Measurements from ENCODE around the gene RASSF1. TPM values are rescaled to one million over a fixed set of nuclear protein-coding genes. Genes with fewer than 3 reads are reported as not detected.
A peak's percentile ranks its signal among the peaks of the same experiment; 100 is the strongest.

RASSF1 gene
- total RNA-seq, 1 experiment from 2014 or later: 17.4 TPM

DNA sequence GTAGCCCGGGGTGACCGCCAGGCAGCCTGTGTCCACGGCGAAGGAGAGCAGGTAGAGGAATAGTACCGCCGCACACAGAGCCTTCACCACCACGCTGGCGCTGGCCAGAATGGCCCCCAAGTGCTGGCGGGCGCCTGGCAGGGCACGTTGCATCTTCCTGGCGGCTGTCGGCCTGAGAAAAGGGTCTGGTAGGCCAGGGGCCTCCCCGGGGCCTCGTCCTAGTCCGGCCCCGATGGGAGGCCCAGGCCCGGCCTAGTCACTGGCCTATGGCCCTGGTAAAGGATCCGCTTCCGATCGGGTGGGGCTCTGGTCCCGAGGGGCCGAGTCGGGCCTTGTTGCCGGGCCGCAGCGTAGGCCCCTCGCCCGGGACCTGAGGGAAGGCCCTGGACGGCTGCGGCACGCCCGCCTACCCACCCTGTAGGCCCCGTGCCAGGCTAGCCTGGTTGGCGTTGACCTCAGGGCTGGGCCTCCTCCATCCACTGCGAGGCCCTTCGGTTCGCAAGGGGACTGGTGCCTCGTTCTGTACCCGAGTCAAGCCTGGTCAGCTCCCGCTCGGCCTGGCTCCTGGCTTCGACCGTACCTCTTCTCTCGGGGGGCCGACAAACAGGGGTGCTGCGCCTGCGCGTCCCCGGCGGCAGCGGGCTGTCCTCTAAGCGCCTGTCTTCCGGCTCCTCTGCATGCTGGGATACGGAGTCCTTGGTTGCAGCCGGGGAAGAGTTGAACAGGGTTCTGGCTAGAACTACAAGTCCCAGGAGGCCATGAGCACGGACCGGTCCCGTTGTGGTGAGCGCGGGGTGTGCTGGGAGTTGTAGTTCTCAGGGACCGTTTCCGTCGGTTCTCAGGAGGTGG lies 18.5 kb upstream of the RASSF1 start, which contains the start of gene TMEM115:
Gene TMEM115 (minus strand): TSS at position 611 of the 849 bp plus-strand sequence. CDS start 458 bp downstream, at position 153.
- Histone ChIP-seq H3K36me3 (ENCODE audit: control insufficient read depth, insufficient read depth, low read length) (no peaks in the 10 kb centered on the region), H3K4me3 (ENCODE audit: low read depth in 2 of 2, low read length in 2 of 2) (peak within 1 kb of the TSS; percentile 71 to 79), H3K9me3 (ENCODE audit: control insufficient read depth, insufficient read depth, low read depth, low read length) (no peaks in the 10 kb centered on the region), H3K27me3 (ENCODE audit: control insufficient read depth, insufficient read depth, low read length) (no peaks in the 10 kb centered on the region), H3K27ac (ENCODE audit: low read length) (peak within 1 kb of the TSS; percentile 81), H3K4me1 (ENCODE audit: control insufficient read depth, insufficient read depth, low read length) (peaks cover 14% of the 10 kb centered on the region)
- DNase-seq (ENCODE audit: low read depth, low spot score) (peak; percentile 87), ATAC-seq (peak; percentile 99)
- POLR2A ChIA-PET: no interaction called here
- CTCF ChIA-PET: no interaction called here
- BruUV-seq (replicated peaks): TSS peak; percentile 86
- in situ Hi-C loops (cut with HindIII; ENCODE audit: low pct_unique_long_range_greater_than_20kb, low sequenced_read_pairs) (no loop called here), intact Hi-C loops (cut with micrococcal nuclease; ENCODE audit: unreplicated experiment) (no loop called here)
- TF ChIP-seq TCF7L2 (IDR thresholded peaks at IDR 0.05; ENCODE audit: low read depth, low read length) (no peak), POLR2AphosphoS5 (IDR thresholded peaks at IDR 0.05; ENCODE audit: low read depth, low read length) (peak; percentile 52; the same call in 1 of the 2 replicates), SIN3A (IDR thresholded peaks at IDR 0.05; ENCODE audit: borderline replicate concordance, insufficient read depth, low read depth, low read length) (no peak)
- TF ChIP-seq, protein P1, sequence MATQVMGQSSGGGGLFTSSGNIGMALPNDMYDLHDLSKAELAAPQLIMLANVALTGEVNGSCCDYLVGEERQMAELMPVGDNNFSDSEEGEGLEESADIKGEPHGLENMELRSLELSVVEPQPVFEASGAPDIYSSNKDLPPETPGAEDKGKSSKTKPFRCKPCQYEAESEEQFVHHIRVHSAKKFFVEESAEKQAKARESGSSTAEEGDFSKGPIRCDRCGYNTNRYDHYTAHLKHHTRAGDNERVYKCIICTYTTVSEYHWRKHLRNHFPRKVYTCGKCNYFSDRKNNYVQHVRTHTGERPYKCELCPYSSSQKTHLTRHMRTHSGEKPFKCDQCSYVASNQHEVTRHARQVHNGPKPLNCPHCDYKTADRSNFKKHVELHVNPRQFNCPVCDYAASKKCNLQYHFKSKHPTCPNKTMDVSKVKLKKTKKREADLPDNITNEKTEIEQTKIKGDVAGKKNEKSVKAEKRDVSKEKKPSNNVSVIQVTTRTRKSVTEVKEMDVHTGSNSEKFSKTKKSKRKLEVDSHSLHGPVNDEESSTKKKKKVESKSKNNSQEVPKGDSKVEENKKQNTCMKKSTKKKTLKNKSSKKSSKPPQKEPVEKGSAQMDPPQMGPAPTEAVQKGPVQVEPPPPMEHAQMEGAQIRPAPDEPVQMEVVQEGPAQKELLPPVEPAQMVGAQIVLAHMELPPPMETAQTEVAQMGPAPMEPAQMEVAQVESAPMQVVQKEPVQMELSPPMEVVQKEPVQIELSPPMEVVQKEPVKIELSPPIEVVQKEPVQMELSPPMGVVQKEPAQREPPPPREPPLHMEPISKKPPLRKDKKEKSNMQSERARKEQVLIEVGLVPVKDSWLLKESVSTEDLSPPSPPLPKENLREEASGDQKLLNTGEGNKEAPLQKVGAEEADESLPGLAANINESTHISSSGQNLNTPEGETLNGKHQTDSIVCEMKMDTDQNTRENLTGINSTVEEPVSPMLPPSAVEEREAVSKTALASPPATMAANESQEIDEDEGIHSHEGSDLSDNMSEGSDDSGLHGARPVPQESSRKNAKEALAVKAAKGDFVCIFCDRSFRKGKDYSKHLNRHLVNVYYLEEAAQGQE (IDR thresholded peaks at IDR 0.05; ENCODE audit: insufficient read depth in 1 of 2, low read depth in 2 of 2, low read length in 1 of 2): no peak

DNA sequence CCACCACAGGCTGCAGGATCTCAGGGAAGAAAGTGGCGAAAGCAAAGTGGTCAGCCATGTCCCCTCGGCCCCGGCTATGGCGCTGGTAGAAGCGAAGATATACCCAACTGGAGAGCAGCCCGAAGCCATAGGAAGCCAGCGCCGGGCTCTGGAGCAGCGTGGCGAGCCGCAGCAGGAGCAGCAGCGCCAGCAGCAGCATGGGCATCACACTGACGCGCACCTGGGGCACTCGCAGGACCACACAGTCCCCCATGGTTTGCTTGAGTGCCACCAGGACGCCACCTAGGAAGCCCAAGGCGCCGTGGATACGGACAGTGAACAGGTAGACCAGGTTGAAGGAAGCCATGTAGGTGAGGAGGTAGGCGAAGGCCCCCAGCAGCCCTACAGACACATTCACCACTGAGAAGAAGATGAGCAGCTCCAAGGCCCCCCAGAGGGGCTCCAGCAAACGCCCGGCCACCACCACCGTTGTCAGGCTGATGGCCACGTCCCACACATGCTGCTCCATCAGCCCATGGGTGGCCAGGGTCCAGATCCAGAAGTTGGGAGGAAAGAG lies 17.8 kb upstream of the RASSF1 start:
- BruUV-seq (replicated peaks): no TSS peak
- peaks cover 14% of the 10 kb centered on the region for H3K4me1 ChIP-seq (ENCODE audit: control insufficient read depth, insufficient read depth, low read length)
- peak overlapping the region; percentile 71 to 79 for H3K4me3 ChIP-seq (ENCODE audit: low read depth in 2 of 2, low read length in 2 of 2)
- H3K27me3 ChIP-seq (ENCODE audit: control insufficient read depth, insufficient read depth, low read length): no peaks in the 10 kb centered on the region
- TF ChIP-seq SIN3A (IDR thresholded peaks at IDR 0.05; ENCODE audit: borderline replicate concordance, insufficient read depth, low read depth, low read length) (0 out of 2 replicates have a peak, but pooled peaks have one; percentile 0), POLR2AphosphoS5 (IDR thresholded peaks at IDR 0.05; ENCODE audit: low read depth, low read length) (no peak)
- CTCF ChIA-PET: no interaction called here
- intact Hi-C loops (cut with micrococcal nuclease; ENCODE audit: unreplicated experiment): no loop called here
- no peaks in the 10 kb centered on the region for H3K36me3 ChIP-seq (ENCODE audit: control insufficient read depth, insufficient read depth, low read length)
- in situ Hi-C loops (cut with HindIII; ENCODE audit: low pct_unique_long_range_greater_than_20kb, low sequenced_read_pairs): no loop called here
- DNase-seq (ENCODE audit: low read depth, low spot score) (no peak), ATAC-seq (no peak)
- POLR2A ChIA-PET: no interaction called here
- H3K9me3 ChIP-seq (ENCODE audit: control insufficient read depth, insufficient read depth, low read depth, low read length): no peaks in the 10 kb centered on the region
- peak overlapping the region; percentile 81 for H3K27ac ChIP-seq (ENCODE audit: low read length)

DNA sequence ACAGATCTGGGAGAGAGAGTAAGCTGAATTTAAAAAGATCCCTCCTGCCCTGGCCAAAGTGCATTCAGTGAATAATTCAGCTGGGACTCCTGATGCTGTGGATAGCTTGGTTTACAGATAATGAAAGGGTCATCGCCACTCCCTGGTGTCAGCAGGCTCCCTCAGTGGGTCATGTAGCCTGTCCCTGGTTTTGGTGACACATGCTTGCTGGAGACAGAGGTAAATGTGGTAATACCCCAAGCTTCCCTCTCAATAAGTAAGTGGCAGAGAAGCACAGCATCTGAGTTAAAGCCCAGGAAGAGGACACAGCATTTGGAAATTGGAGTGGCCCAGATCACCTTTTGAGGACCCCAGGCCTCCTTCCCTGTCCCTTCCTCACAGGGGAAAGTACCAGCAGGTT lies 16.8 kb upstream of the RASSF1 start:
- ATAC-seq (no peak), DNase-seq (ENCODE audit: low read depth, low spot score) (no peak)
- in situ Hi-C loops (cut with HindIII; ENCODE audit: low pct_unique_long_range_greater_than_20kb, low sequenced_read_pairs) (no loop called here), intact Hi-C loops (cut with micrococcal nuclease; ENCODE audit: unreplicated experiment) (no loop called here)
- H3K27ac ChIP-seq (ENCODE audit: low read length): peak overlapping the region; percentile 81; the same call in 1 of the 2 replicates
- no peaks in the 10 kb centered on the region for H3K9me3 ChIP-seq (ENCODE audit: control insufficient read depth, insufficient read depth, low read depth, low read length)
- H3K4me1 ChIP-seq (ENCODE audit: control insufficient read depth, insufficient read depth, low read length): peaks cover 14% of the 10 kb centered on the region
- TF ChIP-seq, protein P1 (IDR thresholded peaks at IDR 0.05; ENCODE audit: insufficient read depth in 1 of 2, low read depth in 2 of 2, low read length in 1 of 2): no peak
- TF ChIP-seq SIN3A (IDR thresholded peaks at IDR 0.05; ENCODE audit: borderline replicate concordance, insufficient read depth, low read depth, low read length) (no peak), POLR2AphosphoS5 (IDR thresholded peaks at IDR 0.05; ENCODE audit: low read depth, low read length) (no peak), TCF7L2 (IDR thresholded peaks at IDR 0.05; ENCODE audit: low read depth, low read length) (no peak)
- TF ChIP-seq, protein P2, sequence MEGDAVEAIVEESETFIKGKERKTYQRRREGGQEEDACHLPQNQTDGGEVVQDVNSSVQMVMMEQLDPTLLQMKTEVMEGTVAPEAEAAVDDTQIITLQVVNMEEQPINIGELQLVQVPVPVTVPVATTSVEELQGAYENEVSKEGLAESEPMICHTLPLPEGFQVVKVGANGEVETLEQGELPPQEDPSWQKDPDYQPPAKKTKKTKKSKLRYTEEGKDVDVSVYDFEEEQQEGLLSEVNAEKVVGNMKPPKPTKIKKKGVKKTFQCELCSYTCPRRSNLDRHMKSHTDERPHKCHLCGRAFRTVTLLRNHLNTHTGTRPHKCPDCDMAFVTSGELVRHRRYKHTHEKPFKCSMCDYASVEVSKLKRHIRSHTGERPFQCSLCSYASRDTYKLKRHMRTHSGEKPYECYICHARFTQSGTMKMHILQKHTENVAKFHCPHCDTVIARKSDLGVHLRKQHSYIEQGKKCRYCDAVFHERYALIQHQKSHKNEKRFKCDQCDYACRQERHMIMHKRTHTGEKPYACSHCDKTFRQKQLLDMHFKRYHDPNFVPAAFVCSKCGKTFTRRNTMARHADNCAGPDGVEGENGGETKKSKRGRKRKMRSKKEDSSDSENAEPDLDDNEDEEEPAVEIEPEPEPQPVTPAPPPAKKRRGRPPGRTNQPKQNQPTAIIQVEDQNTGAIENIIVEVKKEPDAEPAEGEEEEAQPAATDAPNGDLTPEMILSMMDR (IDR thresholded peaks at IDR 0.05): no peak
- POLR2A ChIA-PET: no interaction called here
- no peaks in the 10 kb centered on the region for H3K36me3 ChIP-seq (ENCODE audit: control insufficient read depth, insufficient read depth, low read length)
- H3K27me3 ChIP-seq (ENCODE audit: control insufficient read depth, insufficient read depth, low read length): no peaks in the 10 kb centered on the region
- BruUV-seq (replicated peaks): TSS peak; percentile 77
- CTCF ChIA-PET: interaction anchor here (0.6 to 2.0 kb wide), 3 partner anchors 9 to 206 kb away, joined by 3 to 12 read pairs (median 5); no protein-coding TSS in a partner anchor
- peak overlapping the region; percentile 71 to 79 for H3K4me3 ChIP-seq (ENCODE audit: low read depth in 2 of 2, low read length in 2 of 2)

Measured in Panc1 (cell line).